Large intestine (tissue), 3 donors: ENCODE data around the gene NCAM2. TPM values are rescaled to one million over a fixed set of nuclear protein-coding genes. Genes with fewer than 3 reads are reported as not detected.
"Not testable (repeated sequence)": the region's sequence is repeated elsewhere in the genome, so short reads cannot be mapped to it uniquely, and the experiment has no call there.

Experiments
- DNase-seq, 2 donors: peaks; one replicate each; pipeline versions ENCODE4 v3.0.0 to v3.0.0-alpha.2; 2013
- H3K27ac ChIP-seq: one replicate; pipeline ENCODE4 v1.5.1; 2013; ENCODE audit warnings: low read length
- H3K27me3 ChIP-seq: 2 replicates; pipeline ENCODE4 v1.6.1; 2013; ENCODE audit warnings: low read length; ENCODE audit not compliant: control insufficient read depth, insufficient read depth
- H3K36me3 ChIP-seq: 2 replicates; pipeline ENCODE4 v1.6.1; 2013; ENCODE audit warnings: low read length; ENCODE audit not compliant: control insufficient read depth, insufficient read depth
- H3K4me1 ChIP-seq: one replicate; pipeline ENCODE4 v1.6.1; 2013; ENCODE audit warnings: low read length; ENCODE audit not compliant: control insufficient read depth, insufficient read depth
- H3K4me3 ChIP-seq: one replicate; pipeline ENCODE4 v1.5.1; 2013; ENCODE audit warnings: low read length
- H3K9me3 ChIP-seq: one replicate; pipeline ENCODE4 v1.6.1; 2013; ENCODE audit warnings: mild to moderate bottlenecking, low read depth, low read length, moderate library complexity; ENCODE audit not compliant: control insufficient read depth
- WGBS: methylation state at CpG from one replicate; pipeline ENCODE4 v1.1.5; 2013; ENCODE audit warnings: low lambda C conversion rate; ENCODE audit not compliant: insufficient coverage; 5-methylcytosine and 5-hydroxymethylcytosine counted together
- polyA plus RNA-seq: library from polyadenylated mRNA; unstranded; fragments of 120-200 nt; gene quantifications from one replicate; pipeline ENCODE4 v1.2.1, GENCODE V29; 2013

NCAM2 gene
- polyA plus RNA-seq, 1 donor, result 7.7 TPM

- H3K4me3 ChIP-seq, result no peak overlapping the region
Measured at GRCh38 chr21:21146587-21147373, 148.6 kb downstream of the NCAM2 start.

GRCh38 chr21:21147374-21147745, 149.2 kb downstream of the NCAM2 start:
- Histone ChIP-seq H3K4me1 (no peaks in the 10 kb centered on the region), H3K36me3 (no peaks in the 10 kb centered on the region), H3K27ac (no peak overlapping the region), H3K4me3 (no peak overlapping the region), H3K9me3 (no peaks in the 10 kb centered on the region), H3K27me3 (no peaks in the 10 kb centered on the region)
- no CpG with 5 or more reads among the region's 4 CpGs for WGBS
- no peak for DNase-seq

More at GRCh38 chr21:21146587-21147373, 148.6 kb downstream of the NCAM2 start:
- 100% methylated on average over 3 of the region's 25 CpGs for WGBS
- Histone ChIP-seq H3K4me1 (no peaks in the 10 kb centered on the region), H3K36me3 (no peaks in the 10 kb centered on the region), H3K27ac (no peak overlapping the region), H3K9me3 (no peaks in the 10 kb centered on the region), H3K27me3 (no peaks in the 10 kb centered on the region)
- DNase-seq, result no peak

GRCh38 chr21:21148009-21148408, 149.8 kb downstream of the NCAM2 start:
- DNase-seq, result no peak
- no peak overlapping the region for H3K27ac ChIP-seq

GRCh38 chr21:21148514-21148913, 150.3 kb downstream of the NCAM2 start:
- 100% methylated on average over 1 of the region's 1 CpG for WGBS
- DNase-seq, result no peak
- Histone ChIP-seq H3K4me1 (no peaks in the 10 kb centered on the region), H3K36me3 (no peaks in the 10 kb centered on the region), H3K27me3 (no peaks in the 10 kb centered on the region), H3K9me3 (no peaks in the 10 kb centered on the region), H3K27ac (no peak overlapping the region), H3K4me3 (no peak overlapping the region)

More at GRCh38 chr21:21148009-21148408, 149.8 kb downstream of the NCAM2 start:
- H3K4me3 ChIP-seq, result no peak overlapping the region
- no peaks in the 10 kb centered on the region for H3K9me3 ChIP-seq
- H3K36me3 ChIP-seq, result no peaks in the 10 kb centered on the region
- no peaks in the 10 kb centered on the region for H3K27me3 ChIP-seq
- no peaks in the 10 kb centered on the region for H3K4me1 ChIP-seq

- H3K27me3 ChIP-seq, H3K27ac ChIP-seq, H3K36me3 ChIP-seq, H3K4me3 ChIP-seq, DNase-seq, H3K9me3 ChIP-seq, H3K4me1 ChIP-seq: not testable (repeated sequence)
- 20% methylated on average over 1 of the region's 4 CpGs for WGBS
Measured at GRCh38 chr21:21149445-21149844, 151.2 kb downstream of the NCAM2 start.

GRCh38 chr21:21151231-21151630, 153.0 kb downstream of the NCAM2 start:
- no peaks in the 10 kb centered on the region for H3K27me3 ChIP-seq
- H3K27ac ChIP-seq, result no peak overlapping the region
- H3K36me3 ChIP-seq, result no peaks in the 10 kb centered on the region
- H3K9me3 ChIP-seq, result no peaks in the 10 kb centered on the region
- no peak for DNase-seq
- WGBS, result no CpG with 5 or more reads among the region's 3 CpGs
- no peak overlapping the region for H3K4me3 ChIP-seq
- no peaks in the 10 kb centered on the region for H3K4me1 ChIP-seq

GRCh38 chr21:21156397-21156796, 158.2 kb downstream of the NCAM2 start:
- DNase-seq, result no peak
- Histone ChIP-seq H3K4me1 (no peaks in the 10 kb centered on the region), H3K36me3 (no peaks in the 10 kb centered on the region), H3K9me3 (no peaks in the 10 kb centered on the region), H3K27me3 (no peaks in the 10 kb centered on the region), H3K4me3 (no peak overlapping the region), H3K27ac (no peak overlapping the region)

GRCh38 chr21:21156957-21157356, 158.7 kb downstream of the NCAM2 start:
- no peaks in the 10 kb centered on the region for H3K4me1 ChIP-seq
- H3K27me3 ChIP-seq, result no peaks in the 10 kb centered on the region
- no peaks in the 10 kb centered on the region for H3K36me3 ChIP-seq
- no peaks in the 10 kb centered on the region for H3K9me3 ChIP-seq
- DNase-seq, result no peak
- 88% methylated on average over 1 of the region's 4 CpGs for WGBS
- H3K27ac ChIP-seq, result no peak overlapping the region
- H3K4me3 ChIP-seq, result no peak overlapping the region

- Histone ChIP-seq H3K36me3 (no peaks in the 10 kb centered on the region), H3K27me3 (no peaks in the 10 kb centered on the region), H3K4me3 (no peak overlapping the region), H3K27ac (no peak overlapping the region), H3K4me1 (no peaks in the 10 kb centered on the region), H3K9me3 (no peaks in the 10 kb centered on the region)
- WGBS, result no CpG with 5 or more reads among the region's 12 CpGs
- no peak for DNase-seq
Measured at GRCh38 chr21:21158376-21158918, 160.2 kb downstream of the NCAM2 start.

- Histone ChIP-seq H3K36me3 (no peaks in the 10 kb centered on the region), H3K27me3 (no peaks in the 10 kb centered on the region), H3K27ac (no peak overlapping the region), H3K9me3 (no peaks in the 10 kb centered on the region), H3K4me3 (no peak overlapping the region), H3K4me1 (no peaks in the 10 kb centered on the region)
- no peak for DNase-seq
- WGBS, result no CpG with 5 or more reads among the region's 3 CpGs
Measured at GRCh38 chr21:21159253-21159899, 161.2 kb downstream of the NCAM2 start.
